HG03095 (cell line): ENCODE data around the gene CBFA2T3.

ENCODE experiments used
- ATAC-seq: cut with Tn5 transposase; IDR thresholded peaks from one replicate; pipeline ENCODE4 v1.9.1; 2021; ENCODE audit warnings: moderate library complexity; ENCODE audit not compliant: unreplicated experiment

CBFA2T3 gene

GRCh38 chr16:88964636-88965035, 12.4 kb downstream of the CBFA2T3 start:
- no peak for ATAC-seq

- no peak for ATAC-seq
Observed at GRCh38 chr16:88963583-88963982, 13.4 kb downstream of the CBFA2T3 start.

DNA sequence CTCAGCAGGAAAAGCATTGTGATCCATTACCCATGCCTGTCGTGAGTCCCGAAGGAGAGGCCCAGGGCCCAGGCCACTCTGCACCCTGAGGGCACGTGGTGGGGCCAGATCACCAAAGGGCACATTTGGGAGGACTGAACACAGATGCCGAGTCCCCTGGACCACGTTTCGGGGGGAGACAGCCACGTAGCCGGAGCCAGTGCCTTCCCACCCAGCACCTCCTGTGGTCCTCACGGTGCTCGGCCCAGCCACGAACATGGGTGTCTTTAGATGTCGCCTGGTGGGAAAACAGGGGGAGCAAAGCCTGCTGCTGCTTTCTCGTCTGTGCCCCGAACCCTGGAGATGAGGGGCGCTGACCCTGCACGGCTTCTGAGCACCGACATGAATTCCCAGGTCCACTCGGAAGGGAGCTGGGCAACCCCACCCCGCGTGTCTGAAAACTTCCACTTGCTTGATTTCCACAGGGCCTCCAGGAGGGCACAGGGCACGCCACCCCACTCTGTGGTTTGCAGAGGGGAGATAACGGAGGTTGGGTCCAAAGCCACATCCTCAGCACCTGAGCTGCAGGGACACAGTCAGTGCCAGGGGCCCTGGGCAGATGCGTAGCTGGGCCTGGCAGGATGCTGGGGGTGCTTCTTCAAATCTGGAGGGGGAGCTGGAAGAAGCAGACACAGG, 14.4 kb downstream of the CBFA2T3 start:
- no peak for ATAC-seq

GRCh38 chr16:88961011-88961410, 16.0 kb downstream of the CBFA2T3 start:
- no peak for ATAC-seq

DNA sequence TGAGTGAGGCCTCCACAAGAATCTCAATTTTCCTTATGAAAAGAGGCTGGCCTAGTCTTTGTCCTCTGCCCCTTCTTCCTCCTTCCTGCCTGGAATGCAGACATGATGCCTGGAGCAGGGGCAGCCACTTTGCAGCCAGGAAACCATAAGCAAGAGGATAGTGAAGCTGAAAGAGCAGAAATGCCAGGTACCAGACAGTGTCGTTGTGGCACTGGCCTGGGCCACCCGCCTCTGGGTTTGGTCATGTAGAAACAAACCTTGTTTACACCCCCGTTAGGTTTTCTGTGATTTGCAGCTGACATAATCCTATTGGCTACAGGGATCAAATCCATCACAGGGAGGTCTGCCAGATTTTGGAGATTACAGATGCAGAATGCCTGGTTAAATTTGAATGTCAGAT, 16.5 kb downstream of the CBFA2T3 start:
- ATAC-seq: no peak

DNA sequence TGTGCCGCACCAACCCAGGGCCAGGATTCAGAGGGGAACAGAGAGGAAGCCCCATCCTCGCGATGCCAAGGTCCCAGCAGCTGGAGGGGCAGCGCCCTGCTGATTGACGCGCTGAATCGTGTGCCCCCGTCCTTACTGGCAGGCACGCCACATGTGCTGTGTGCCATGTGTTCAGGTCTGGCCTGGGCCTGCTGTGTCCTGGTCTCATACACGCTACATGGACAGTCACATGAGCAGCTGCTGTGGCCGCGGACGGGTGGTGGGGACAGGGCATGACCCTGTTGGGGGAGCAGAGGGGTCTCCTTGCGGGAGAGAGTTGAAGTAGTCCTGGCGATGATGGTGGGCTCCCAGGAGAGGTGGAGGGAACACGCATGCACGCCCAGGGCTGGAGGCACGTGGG, 18.0 kb downstream of the CBFA2T3 start:
- ATAC-seq: no peak

DNA sequence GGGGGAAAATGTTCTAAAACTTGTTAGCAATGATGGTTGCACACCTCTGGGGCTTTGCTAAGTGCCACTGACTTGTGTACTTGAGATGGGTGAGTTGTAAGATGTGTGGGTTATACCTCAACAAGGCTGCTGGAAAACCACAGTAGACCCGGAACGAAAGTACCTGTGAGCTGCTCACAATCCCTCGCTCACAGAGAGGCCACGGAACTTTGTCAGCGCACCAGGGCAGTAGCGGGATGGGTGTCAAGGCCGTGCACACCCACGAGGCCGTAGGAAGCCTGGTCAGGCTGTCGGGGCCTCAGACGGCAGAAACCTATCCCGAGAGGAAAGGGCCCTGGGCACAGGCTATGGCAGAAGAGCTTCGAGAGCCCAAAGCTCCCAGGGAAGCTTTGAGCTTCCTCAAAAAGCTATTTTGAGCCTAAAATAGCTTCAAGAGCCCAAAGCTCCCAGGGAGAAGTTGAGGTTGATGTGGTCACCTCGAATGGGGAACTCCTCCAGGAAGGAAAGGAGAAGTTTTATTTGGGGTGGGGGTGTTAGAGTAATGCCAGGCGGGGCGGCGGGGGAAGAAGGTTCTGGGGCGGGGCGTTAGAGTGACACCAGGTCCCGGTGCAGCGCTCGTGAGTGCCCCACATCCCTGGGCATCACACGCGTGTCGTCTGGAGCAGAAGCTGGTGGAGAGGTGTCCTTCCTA, 19.0 kb downstream of the CBFA2T3 start:
- ATAC-seq: no peak

GRCh38 chr16:88957433-88957767, 19.6 kb downstream of the CBFA2T3 start:
- ATAC-seq: no peak

GRCh38 chr16:88956546-88957432, 20.2 kb downstream of the CBFA2T3 start:
- no peak for ATAC-seq

DNA sequence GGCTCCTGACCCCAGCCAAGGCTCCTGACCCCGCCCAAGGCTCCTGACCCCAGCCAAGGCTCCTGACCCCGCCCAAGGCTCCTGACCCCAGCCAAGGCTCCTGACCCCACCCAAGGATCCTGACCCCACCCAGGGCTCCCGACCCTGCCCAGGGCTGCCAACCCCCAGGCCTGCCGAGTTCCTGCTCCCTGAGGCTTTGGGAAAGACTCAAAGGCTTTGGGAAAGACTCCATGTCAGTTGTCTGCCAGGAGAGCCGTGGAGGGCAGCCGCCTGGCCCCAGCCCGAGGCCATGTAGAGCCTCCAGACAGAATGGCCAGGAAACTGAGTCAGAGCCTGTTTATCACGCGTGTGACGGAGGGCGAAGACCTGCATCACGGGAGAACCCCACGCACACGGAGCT, 21.1 kb downstream of the CBFA2T3 start:
- no peak for ATAC-seq

DNA sequence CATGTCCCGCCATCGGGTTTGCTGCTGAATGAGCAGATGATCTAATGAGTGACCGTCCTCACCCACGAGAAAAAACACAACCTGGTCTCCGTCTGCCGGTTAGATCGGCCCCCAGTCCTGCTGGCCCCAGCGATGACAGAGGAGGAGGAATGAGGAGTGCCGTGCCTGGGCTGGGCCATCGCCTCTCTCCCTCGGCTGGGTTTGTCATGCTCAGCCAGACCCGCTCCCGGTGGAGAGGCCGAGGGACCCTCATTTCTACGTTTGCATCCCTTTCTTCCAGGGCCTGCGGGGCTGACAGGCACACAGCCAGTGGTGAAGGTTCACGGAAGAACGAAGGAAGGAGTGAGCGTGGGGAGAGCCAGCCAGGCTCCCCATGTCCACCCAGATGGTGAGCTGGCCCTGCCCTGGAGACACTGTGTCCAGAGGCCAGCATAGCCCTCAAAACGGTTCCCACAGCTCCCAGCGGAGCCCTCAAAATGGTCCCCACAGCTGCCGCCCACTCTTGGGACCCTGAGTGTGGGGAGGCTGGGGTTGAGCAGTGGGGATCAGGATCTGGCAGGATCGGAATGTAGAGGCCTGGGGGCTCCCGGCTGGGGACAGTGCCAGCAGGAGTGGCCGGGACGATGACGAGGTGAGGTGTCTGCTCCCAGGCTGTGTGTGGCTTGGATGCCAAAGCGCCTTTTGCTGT, 23.9 kb downstream of the CBFA2T3 start:
- no peak for ATAC-seq

DNA sequence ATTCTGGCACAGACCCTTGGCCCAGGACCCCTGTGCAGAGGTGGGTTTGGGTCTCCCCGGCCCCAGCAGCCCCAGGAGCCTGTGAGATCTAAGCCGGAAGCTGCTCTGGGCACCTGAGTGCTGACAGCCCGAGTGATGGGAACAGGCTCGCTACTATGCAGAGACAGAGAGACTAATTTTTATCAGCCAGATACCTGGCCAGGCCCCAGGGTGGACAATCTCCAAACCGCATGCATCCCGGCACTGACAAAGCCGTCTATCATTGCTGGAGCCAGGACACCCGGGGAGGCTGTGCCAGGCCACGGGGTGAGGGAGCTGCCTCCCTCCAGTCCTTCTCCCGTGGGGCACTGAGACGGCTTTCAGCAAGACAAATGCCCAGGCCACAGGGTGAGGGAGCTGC, 25.0 kb downstream of the CBFA2T3 start:
- no peak for ATAC-seq

DNA sequence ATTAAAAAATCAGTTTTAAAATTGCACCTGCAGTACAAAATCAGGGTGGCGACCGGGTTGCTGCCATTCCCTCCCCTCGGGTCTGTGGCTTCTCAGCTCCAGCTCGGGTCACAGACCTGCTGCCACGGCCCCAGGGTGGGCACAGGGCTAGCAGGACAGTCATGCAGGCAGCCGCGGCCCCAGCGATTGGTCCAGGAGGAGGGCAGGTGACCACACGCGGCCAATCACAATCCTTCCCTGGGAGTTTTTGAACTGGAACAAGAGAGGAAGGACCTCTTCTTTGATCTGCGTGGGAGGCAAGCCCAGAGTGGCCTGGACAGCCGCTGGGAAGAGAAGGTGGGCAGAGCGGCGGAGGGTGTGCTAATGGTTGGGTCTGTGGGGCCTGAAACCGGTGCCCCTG, 25.5 kb downstream of the CBFA2T3 start:
- ATAC-seq: no peak

DNA sequence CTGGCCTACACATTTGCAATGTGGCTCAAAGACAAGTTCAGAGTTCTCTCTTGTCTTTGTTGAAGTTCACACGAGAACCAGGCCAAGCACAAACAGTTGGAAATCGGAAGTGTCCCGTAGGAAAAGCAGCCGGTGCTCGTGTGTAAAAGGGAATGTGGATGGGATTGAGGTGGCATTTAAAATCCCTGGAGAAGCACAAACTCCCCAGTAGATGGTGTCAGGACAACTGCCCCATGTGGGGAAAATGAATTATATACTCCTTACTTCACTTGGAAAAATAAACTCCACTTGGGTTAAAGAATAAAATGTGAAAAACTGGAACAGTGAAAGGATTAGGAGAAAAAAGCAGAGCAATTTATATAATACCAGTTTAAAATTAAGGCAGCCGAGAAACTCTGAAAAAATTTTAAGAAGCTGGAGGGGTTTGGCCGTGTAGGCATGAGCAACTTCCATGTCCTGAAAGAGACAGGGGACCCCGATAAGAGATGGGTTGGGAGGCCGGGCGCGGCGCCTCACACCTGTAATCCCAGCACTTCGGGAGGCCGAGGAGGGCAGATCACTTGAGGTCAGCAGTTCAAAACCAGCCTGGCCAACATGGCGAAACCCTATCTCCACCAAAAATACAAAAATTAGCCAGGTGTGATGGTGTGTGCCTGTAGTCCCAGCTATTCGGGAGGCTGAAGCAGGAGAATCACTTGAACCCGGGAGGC, 28.1 kb downstream of the CBFA2T3 start:
- no peak for ATAC-seq

DNA sequence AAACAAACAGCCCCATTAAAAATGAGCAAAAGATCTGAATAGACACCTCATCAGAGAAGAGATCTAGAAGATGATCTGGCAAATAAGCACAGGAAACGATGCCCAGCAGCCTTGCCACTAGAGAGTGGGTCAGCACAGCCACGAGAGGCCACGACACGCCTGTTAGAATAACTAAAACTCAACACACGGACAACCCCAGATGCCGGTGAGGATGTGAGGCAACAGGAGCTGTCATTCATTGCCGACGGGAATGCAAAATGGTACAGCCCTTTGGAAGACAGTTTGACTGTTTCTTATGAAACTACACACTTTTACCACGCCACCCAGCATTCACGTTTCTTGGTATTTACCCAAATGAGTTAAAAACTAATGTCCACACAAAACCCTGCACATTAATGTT, 31.5 kb downstream of the CBFA2T3 start:
- no peak for ATAC-seq

- ATAC-seq: no peak
Observed at GRCh38 chr16:88943741-88944140, 33.3 kb downstream of the CBFA2T3 start.

GRCh38 chr16:88943131-88943664, 33.8 kb downstream of the CBFA2T3 start:
- no peak for ATAC-seq

DNA sequence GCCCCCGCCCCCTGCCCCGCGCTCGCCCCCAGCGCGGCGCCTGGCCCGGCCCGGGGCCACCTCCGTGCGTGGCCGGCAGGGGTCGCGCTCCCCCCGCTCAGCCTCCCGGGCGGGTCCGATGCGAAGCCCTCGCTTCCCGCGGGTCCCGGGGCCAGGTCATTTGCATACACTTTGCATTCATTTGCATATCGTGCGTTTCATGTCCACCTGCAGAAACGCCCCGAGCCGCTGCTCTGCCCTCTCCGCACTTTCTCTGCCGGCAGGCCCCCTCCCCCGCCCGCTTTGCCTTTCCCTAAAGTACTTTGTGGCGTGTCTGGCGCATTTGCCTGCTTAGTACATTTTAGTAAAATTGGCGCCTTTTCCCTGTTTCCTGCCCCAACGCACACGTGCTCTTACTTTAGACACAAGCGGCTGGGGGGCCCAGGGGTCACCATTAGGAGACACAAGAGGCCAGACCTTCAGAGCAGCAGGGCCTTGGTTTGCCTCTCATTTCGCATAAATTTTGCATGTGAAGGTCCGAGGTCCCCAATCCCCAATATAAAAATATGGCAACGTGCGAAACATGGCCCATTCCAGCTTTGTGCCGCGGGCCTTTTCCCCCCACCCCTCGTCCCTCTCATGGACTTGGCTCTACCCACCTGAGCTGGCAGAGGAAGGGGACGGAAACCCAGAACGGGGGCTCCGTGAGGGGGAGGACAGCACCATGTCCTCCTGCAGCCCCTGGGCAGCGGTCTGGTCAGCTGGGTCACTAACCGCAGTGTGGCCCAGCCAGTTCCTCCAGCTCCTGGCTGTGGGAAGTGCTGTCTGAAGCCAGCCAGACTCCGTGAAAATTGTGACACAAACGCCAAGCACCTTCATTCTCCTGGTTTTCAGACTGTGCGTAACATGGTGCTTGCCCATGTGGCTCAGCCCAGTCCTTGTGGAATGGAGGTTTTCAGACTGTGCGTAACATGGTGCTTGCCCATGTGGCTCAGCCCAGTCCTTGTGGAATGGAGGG, 34.8 kb downstream of the CBFA2T3 start:
- ATAC-seq: peak; percentile 42
